Stimulated activated CD4-positive, alpha-beta T cell treated with anti-CD3 and anti-CD28 coated beads, Interleukin-1b, Interleukin-23, amount 100 ng/mL, for 48 hours (primary cell): Measurements from ENCODE around the gene TPRG1L.
"Not testable (repeated sequence)": the region's sequence is repeated elsewhere in the genome, so short reads cannot be mapped to it uniquely, and the experiment has no call there.

Experiments
- DNase-seq: peaks from one replicate; pipeline ENCODE4 v3.0.0-alpha.2; 2020

TPRG1L gene

GRCh38 chr1:3624200-3625136, at the start of gene TPRG1L:
TPRG1L (plus strand) TSS chr1:3625015; CDS start chr1:3625073, 58 bp downstream.
- peak; percentile 97 for DNase-seq

- DNase-seq, result not testable (repeated sequence)
These were observed 49.3 kb upstream of the TPRG1L start for GRCh38 chr1:3575515-3575914.

- DNase-seq, result no peak
These were observed 48.8 kb upstream of the TPRG1L start for GRCh38 chr1:3575993-3576392.

GRCh38 chr1:3577300-3577699, 47.5 kb upstream of the TPRG1L start:
- no peak for DNase-seq

- DNase-seq, result no peak
These were observed 46.9 kb upstream of the TPRG1L start for GRCh38 chr1:3577711-3578432.

GRCh38 chr1:3578433-3578805, 46.4 kb upstream of the TPRG1L start:
- no peak for DNase-seq

GRCh38 chr1:3578906-3579305, 45.9 kb upstream of the TPRG1L start:
- no peak for DNase-seq

- DNase-seq, result no peak
These were observed 45.2 kb upstream of the TPRG1L start for GRCh38 chr1:3579626-3580025.

- no peak for DNase-seq
These were observed 44.6 kb upstream of the TPRG1L start for GRCh38 chr1:3580231-3580630.

GRCh38 chr1:3581296-3582036, 43.3 kb upstream of the TPRG1L start:
- DNase-seq, result no peak

GRCh38 chr1:3583751-3584150, 41.1 kb upstream of the TPRG1L start:
- not testable (repeated sequence) for DNase-seq

GRCh38 chr1:3584915-3585314, 39.9 kb upstream of the TPRG1L start:
- DNase-seq, result peak; percentile 50

- not testable (repeated sequence) for DNase-seq
These were observed 39.4 kb upstream of the TPRG1L start for GRCh38 chr1:3585353-3585868.

- DNase-seq, result no peak
These were observed 38.8 kb upstream of the TPRG1L start for GRCh38 chr1:3585940-3586568.

GRCh38 chr1:3586986-3587759, 37.6 kb upstream of the TPRG1L start:
- DNase-seq, result no peak

- DNase-seq, result no peak
These were observed 36.4 kb upstream of the TPRG1L start for GRCh38 chr1:3588395-3588794.

GRCh38 chr1:3590139-3590763, 34.6 kb upstream of the TPRG1L start:
- no peak for DNase-seq

- no peak for DNase-seq
These were observed 33.6 kb upstream of the TPRG1L start for GRCh38 chr1:3590951-3591865.

- DNase-seq, result no peak
These were observed 31.5 kb upstream of the TPRG1L start for GRCh38 chr1:3593334-3593733.

GRCh38 chr1:3593745-3594144, 31.1 kb upstream of the TPRG1L start:
- DNase-seq, result no peak
